Measurements from ENCODE around the gene RAB27A. TPM values are rescaled to one million over a fixed set of nuclear protein-coding genes. Genes with fewer than 3 reads are reported as not detected.
A peak's percentile ranks its signal among the peaks of the same experiment; 100 is the strongest.

Gene RAB27A
- total RNA-seq, 1 experiment from 2014 or later, result 12.2 TPM

- H3K27ac ChIP-seq, result no peak overlapping the region
- H3K4me1 ChIP-seq, result no peaks in the 10 kb centered on the region
- DNase-seq, result no peak
- H3K36me3 ChIP-seq, result no peaks in the 10 kb centered on the region
- no peaks in the 10 kb centered on the region for H3K27me3 ChIP-seq
- peaks cover 3% of the 10 kb centered on the region; the same call in 1 of the 2 replicates for H3K9me3 ChIP-seq (replicated peaks)
- no peak overlapping the region for H3K4me3 ChIP-seq
Observed at GRCh38 chr15:55231455-55231854, 58.2 kb downstream of the RAB27A start.

- Histone ChIP-seq H3K4me1 (no peaks in the 10 kb centered on the region), H3K9me3 (replicated peaks) (peaks cover 3% of the 10 kb centered on the region; the same call in 1 of the 2 replicates), H3K4me3 (no peak overlapping the region), H3K27me3 (no peaks in the 10 kb centered on the region), H3K27ac (no peak overlapping the region), H3K36me3 (no peaks in the 10 kb centered on the region)
- DNase-seq, result no peak
Observed at GRCh38 chr15:55230953-55231352, 58.7 kb downstream of the RAB27A start.

GRCh38 chr15:55230051-55230670 lies 59.5 kb downstream of the RAB27A start:
- no peak overlapping the region for H3K27ac ChIP-seq
- no peaks in the 10 kb centered on the region for H3K4me1 ChIP-seq
- no peak for DNase-seq
- no peak overlapping the region for H3K4me3 ChIP-seq
- H3K36me3 ChIP-seq, result no peaks in the 10 kb centered on the region
- H3K9me3 ChIP-seq (replicated peaks), result peaks cover 3% of the 10 kb centered on the region; the same call in 1 of the 2 replicates
- H3K27me3 ChIP-seq, result no peaks in the 10 kb centered on the region

DNA sequence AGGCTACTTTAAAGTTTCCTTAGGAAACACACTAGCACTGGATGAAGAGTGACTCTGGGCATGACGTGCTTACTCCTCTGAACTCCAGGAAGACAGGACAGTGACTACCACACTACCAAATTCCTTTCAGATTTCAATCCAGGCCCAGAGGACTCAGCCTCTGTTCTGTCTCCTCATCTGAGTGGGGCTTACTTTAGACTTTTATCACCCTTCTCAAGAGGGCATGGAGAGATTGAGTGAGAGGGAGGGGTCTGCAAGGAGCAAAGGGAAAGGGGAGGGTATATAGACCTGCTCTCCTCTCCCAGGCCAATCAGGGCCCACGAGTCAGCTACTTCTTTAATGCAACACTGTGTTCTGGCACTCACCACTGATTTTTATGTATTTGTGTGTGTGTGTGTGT lies 63.5 kb downstream of the RAB27A start:
- Histone ChIP-seq H3K27me3 (no peaks in the 10 kb centered on the region), H3K4me1 (no peaks in the 10 kb centered on the region), H3K36me3 (no peaks in the 10 kb centered on the region), H3K9me3 (replicated peaks) (no peaks in the 10 kb centered on the region), H3K4me3 (no peak overlapping the region), H3K27ac (no peak overlapping the region)
- no peak for DNase-seq

DNA sequence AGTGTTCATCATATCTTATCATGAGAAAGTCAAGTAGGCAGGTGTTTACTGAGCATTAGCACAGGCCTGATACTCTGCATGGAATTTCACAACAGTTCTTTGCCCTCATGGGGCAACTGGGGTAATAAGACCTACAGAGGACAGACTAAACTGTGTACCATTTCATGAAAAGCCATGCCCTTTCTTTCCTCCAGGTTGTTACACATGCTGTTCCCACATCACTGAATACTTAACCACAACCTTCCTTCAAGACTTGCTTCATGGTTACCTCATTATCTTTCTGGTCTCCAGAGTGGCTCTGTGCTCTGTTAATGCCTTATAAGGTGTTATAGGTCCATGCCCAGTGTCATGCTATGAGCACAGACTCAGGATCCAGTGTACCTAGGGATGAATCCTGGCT lies 64.7 kb downstream of the RAB27A start:
- H3K4me3 ChIP-seq, result no peak overlapping the region
- no peak overlapping the region for H3K27ac ChIP-seq
- no peaks in the 10 kb centered on the region for H3K4me1 ChIP-seq
- no peaks in the 10 kb centered on the region for H3K36me3 ChIP-seq
- no peaks in the 10 kb centered on the region for H3K27me3 ChIP-seq
- no peaks in the 10 kb centered on the region for H3K9me3 ChIP-seq (replicated peaks)
- no peak for DNase-seq

GRCh38 chr15:55222588-55222987 lies 67.0 kb downstream of the RAB27A start:
- Histone ChIP-seq H3K36me3 (no peaks in the 10 kb centered on the region), H3K27ac (no peak overlapping the region), H3K4me1 (no peaks in the 10 kb centered on the region), H3K27me3 (no peaks in the 10 kb centered on the region), H3K9me3 (replicated peaks) (no peaks in the 10 kb centered on the region), H3K4me3 (no peak overlapping the region)
- DNase-seq, result no peak

- no peaks in the 10 kb centered on the region for H3K36me3 ChIP-seq
- H3K27me3 ChIP-seq, result no peaks in the 10 kb centered on the region
- H3K4me1 ChIP-seq, result no peaks in the 10 kb centered on the region
- no peak overlapping the region for H3K27ac ChIP-seq
- DNase-seq, result no peak
- H3K4me3 ChIP-seq, result no peak overlapping the region
- no peaks in the 10 kb centered on the region for H3K9me3 ChIP-seq (replicated peaks)
Observed at GRCh38 chr15:55221090-55222011, 68.3 kb downstream of the RAB27A start.

- Histone ChIP-seq H3K9me3 (replicated peaks) (no peaks in the 10 kb centered on the region), H3K4me1 (no peaks in the 10 kb centered on the region), H3K36me3 (no peaks in the 10 kb centered on the region), H3K27ac (no peak overlapping the region), H3K4me3 (no peak overlapping the region), H3K27me3 (no peaks in the 10 kb centered on the region)
- DNase-seq, result no peak
Observed at GRCh38 chr15:55220606-55221005, 69.0 kb downstream of the RAB27A start.

DNA sequence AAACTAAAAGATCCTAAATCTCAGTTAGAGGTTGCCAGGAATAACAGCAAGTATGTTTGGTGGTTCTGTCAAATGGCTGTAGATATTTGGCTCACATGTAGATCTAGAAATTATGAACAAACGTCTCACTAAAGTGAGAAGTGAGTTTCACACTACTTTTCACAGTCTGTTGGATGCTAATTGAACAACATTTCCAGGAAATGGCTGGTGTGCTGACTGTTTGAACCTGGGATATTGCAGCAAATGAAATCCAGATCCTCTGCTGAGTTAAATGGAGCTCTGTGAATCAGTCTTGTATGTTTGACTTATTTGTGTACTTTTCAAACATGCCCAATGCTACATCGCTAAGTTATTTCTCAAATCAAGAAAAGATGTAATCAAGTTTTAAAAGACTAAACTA lies 71.6 kb downstream of the RAB27A start:
- no peaks in the 10 kb centered on the region for H3K9me3 ChIP-seq (replicated peaks)
- H3K27me3 ChIP-seq, result no peaks in the 10 kb centered on the region
- H3K4me1 ChIP-seq, result no peaks in the 10 kb centered on the region
- no peak for DNase-seq
- H3K27ac ChIP-seq, result no peak overlapping the region
- H3K36me3 ChIP-seq, result no peaks in the 10 kb centered on the region
- H3K4me3 ChIP-seq, result no peak overlapping the region

DNA sequence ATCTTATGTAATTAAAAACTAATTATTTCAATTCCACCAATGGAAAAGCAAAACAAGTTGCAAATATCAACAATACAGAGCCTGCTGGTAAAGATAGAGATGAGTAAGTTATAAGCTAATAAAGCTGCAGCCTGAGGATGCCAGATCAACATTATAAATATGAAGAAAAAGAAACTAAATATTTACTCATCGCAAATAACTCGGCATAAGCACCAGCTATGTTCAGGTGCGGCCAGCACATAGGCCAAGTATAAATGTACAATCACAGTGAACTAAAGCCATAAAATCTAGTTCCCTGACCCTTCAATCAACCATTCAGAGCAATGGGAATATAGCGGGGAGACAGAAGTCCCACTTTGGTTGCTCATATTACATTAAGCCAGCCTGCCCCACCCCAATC lies 85.1 kb downstream of the RAB27A start:
- Histone ChIP-seq H3K27ac (no peak overlapping the region), H3K36me3 (no peaks in the 10 kb centered on the region), H3K9me3 (replicated peaks) (no peaks in the 10 kb centered on the region), H3K27me3 (no peaks in the 10 kb centered on the region), H3K4me1 (no peaks in the 10 kb centered on the region), H3K4me3 (no peak overlapping the region)
- DNase-seq, result no peak

DNA sequence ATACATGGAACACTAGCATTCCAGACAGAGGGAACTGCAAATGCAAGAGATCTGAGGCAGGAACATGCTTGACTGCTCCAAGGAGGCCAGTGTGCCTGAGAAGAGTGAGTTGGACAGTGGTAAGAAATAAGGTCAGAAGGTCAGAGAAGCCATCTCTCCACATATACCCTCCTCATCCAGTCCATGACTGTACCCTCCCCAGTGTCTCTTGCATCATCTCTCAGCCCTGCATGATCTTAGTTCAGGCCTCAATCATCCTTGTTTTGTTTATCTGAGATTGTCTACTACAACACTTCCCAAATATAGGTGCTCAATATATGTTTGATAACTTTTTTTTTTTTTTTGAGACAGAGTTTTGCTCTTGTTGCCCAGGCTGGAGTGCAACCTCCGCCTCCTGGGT lies 87.4 kb downstream of the RAB27A start:
- Histone ChIP-seq H3K36me3 (no peaks in the 10 kb centered on the region), H3K4me1 (no peaks in the 10 kb centered on the region), H3K4me3 (no peak overlapping the region), H3K27ac (no peak overlapping the region), H3K9me3 (replicated peaks) (0 out of 2 replicates have a peak, but pooled peaks cover 3% of the 10 kb centered on the region), H3K27me3 (no peaks in the 10 kb centered on the region)
- no peak for DNase-seq

DNA sequence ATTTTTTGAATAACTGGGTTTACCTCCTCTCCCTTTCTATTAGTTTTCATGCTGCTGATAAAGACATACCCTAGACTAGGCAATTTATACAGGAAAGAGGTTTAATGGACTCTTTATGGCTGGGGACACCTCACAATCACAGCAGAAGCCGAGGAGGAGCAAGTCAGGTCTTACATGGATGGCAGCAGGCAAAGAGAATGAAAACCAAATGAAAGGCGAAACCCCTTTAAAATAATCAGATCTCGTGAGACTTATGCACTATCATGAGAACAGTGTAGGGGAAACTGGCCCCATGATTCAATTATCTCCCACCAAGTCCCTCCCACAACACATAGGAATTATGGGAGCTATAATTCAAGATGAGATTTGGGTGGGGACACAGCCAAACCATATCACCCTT lies 90.9 kb downstream of the RAB27A start:
- Histone ChIP-seq H3K4me3 (no peak overlapping the region), H3K36me3 (no peaks in the 10 kb centered on the region; the same call in 1 of the 2 replicates), H3K27ac (no peak overlapping the region), H3K4me1 (0 out of 2 replicates have a peak, but pooled peaks cover 9% of the 10 kb centered on the region), H3K27me3 (no peaks in the 10 kb centered on the region), H3K9me3 (replicated peaks) (0 out of 2 replicates have a peak, but pooled peaks cover 3% of the 10 kb centered on the region)
- no peak for DNase-seq

DNA sequence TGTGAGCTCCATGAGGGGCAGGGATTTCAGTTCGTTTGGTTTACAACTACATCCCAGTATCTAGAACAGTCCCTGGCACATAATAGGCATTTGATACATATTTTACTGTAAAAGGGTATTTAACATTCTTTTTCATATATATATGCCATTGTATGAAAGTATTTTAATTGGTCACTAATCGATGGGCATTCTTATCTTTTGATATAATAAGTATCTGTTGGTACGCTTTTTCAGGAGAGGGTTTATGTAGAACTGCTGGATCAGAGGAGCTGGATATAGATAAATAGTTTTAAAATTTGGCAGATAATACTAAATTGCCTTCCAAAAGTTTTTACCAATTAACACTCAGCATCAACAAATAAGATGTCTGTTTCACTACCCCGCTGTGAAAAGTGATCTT lies 91.9 kb downstream of the RAB27A start:
- Histone ChIP-seq H3K36me3 (peaks cover 1% of the 10 kb centered on the region; the same call in 1 of the 2 replicates), H3K4me3 (peak overlapping the region; percentile 91), H3K27ac (no peak overlapping the region; the same call in 1 of the 2 replicates), H3K27me3 (no peaks in the 10 kb centered on the region), H3K9me3 (replicated peaks) (0 out of 2 replicates have a peak, but pooled peaks cover 3% of the 10 kb centered on the region), H3K4me1 (0 out of 2 replicates have a peak, but pooled peaks cover 9% of the 10 kb centered on the region)
- no peak for DNase-seq

DNA sequence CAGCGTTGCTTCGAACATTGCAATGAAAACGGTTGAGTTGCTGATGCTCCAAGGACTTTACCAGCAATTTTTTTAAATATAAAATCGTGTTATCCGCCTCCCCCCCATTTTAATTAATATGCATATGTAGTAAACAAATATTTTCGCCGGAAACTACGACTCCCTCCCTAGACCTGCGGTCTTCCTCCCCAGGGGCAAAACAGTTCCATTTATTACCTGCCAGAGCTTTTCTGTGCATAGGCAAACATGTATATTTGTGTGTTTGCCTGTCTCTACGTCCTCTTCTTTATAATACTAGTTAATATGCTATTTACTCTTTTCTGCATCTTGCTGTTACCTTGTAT lies 92.3 kb downstream of the RAB27A start:
- Histone ChIP-seq H3K9me3 (replicated peaks) (0 out of 2 replicates have a peak, but pooled peaks cover 3% of the 10 kb centered on the region), H3K4me3 (peak overlapping the region; percentile 91), H3K27me3 (no peaks in the 10 kb centered on the region), H3K4me1 (0 out of 2 replicates have a peak, but pooled peaks cover 9% of the 10 kb centered on the region), H3K27ac (peak overlapping the region; percentile 87; the same call in 1 of the 2 replicates), H3K36me3 (peaks cover 5% of the 10 kb centered on the region; the same call in 1 of the 2 replicates)
- peak in 1 of 2 experiments; percentile 22 for DNase-seq

All from SJCRH30 (cell line).